AG04449 (cell line): ENCODE measurements around the gene ZC3H15.

Experiments
- CTCF ChIA-PET: fragments of 350-600 bp; formaldehyde crosslinking; extraction: SDS; loops from one replicate; lab custom pipeline; 2021; ENCODE audit warnings: antibody characterized with exemption; lab: Yijun Ruan, JAX
- POLR2A ChIA-PET: fragments of 400-600, 350-600 bp; formaldehyde crosslinking; extraction: SDS; loops from one replicate; lab custom pipeline; 2020; ENCODE audit warnings: antibody characterized with exemption, inconsistent platforms; lab: Yijun Ruan, JAX
- DNase-seq: peaks from one replicate; pipeline ENCODE4 v3.0.0-alpha.2; 2010; ENCODE audit warnings: low read depth, low spot score
- H3K4me3 ChIP-seq: 2 replicates; pipeline ENCODE4 v1.5.1; 2011; ENCODE audit warnings: low read depth, mild to moderate bottlenecking, control low read depth, low read length
- CTCF ChIP-seq: IDR thresholded peaks from one replicate; pipeline ENCODE4 v1.5.1; 2011; ENCODE audit warnings: mild to moderate bottlenecking, moderate library complexity, low read length, control low read depth, inconsistent platforms; ENCODE audit not compliant: insufficient read depth; ENCODE audit errors: missing control alignments

The ZC3H15 gene

DNA sequence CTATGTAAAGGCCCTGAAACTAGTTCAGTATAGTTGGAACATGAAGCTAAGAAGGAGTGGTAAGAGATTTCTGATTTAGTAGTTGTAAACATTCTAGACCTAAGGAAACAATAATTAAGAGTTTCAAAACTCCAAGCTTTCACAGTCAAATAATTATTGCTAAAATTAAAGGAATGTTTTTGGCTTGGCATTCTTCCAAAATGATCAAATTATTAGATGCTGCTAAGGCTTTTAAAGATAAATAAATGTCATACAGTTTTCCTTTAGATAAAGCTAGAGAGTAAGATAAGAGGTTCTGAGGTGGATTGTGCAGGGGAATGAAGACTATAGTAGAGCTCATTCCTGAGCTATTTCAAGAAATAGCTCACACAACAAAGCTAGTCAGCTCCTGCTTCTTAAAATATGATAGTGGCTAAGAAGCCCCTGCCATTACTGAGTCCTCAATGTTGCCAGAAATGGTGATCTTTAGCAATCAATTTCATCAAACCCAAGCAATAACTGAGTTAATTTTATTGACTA lies 45.3 kb downstream of the ZC3H15 start:
- no peak for DNase-seq
- no peak for TF ChIP-seq CTCF
- ChIA-PET CTCF (interaction anchor here (0.8 to 2.9 kb wide), 4 partner anchors 8 to 110 kb away, joined by 3 to 11 read pairs (median 4); no protein-coding TSS in a partner anchor), POLR2A (interaction anchor here (0.9 to 1.3 kb wide), 2 partner anchors 45 to 58 kb away, joined by 4 to 5 read pairs; partner anchors contain the start of genes ITGAV and ZC3H15)
- H3K4me3 ChIP-seq, result no peak overlapping the region

DNA sequence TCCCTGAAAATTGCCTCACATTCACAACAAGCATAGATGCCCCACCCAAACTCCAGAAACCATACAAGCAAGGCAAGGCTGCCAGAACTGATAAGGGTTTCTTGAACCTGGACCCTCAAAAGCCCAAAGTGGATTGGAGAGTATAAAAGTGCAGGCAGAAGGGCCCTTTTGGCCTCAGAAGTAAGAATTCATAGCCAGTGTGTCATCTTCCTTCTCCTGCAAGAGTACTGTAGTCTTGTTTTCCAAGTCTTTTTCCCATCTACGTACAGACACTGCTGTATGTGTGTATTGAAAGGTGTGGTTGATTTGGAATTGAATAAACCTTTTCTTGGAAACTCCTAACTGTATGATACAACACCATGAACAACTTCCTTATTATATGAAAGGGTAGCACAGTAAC lies 46.8 kb downstream of the ZC3H15 start:
- DNase-seq, result no peak
- no peak for TF ChIP-seq CTCF
- ChIA-PET CTCF (interaction anchor here (2.9 kb wide), 1 partner anchor 109 kb away, joined by 11 read pairs; no protein-coding TSS in a partner anchor), POLR2A (no interaction called here)
- no peak overlapping the region for H3K4me3 ChIP-seq

GRCh38 chr2:186533717-186534116 lies 47.7 kb downstream of the ZC3H15 start:
- CTCF ChIA-PET, result no interaction called here
- no peak overlapping the region for H3K4me3 ChIP-seq
- POLR2A ChIA-PET, result interaction anchor here (1.4 kb wide), 1 partner anchor 56 kb away, joined by 3 read pairs; the partner anchor contains the start of gene ITGAV
- DNase-seq, result no peak
- no peak for TF ChIP-seq CTCF

DNA sequence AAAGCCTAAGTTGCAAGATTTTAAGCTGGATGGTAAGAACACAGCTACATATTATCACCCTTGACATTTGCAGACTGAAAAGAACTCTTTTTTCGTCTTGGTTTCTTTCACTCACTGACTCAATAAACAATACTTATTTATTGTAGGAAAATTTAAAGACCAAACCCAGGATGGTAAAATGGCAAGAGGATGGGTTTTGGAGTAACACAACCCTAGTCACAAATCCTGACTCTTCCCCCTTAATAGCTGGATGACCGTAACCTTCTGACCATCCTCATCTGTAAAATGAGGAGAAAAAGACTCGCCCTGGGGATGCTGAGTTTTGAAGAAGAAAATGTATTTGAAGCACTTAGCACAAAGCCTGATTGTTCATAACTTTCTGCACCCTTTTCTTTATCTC lies 48.3 kb downstream of the ZC3H15 start:
- H3K4me3 ChIP-seq, result no peak overlapping the region
- ChIA-PET CTCF (no interaction called here), POLR2A (interaction anchor here (1.4 kb wide), 1 partner anchor 55 kb away, joined by 3 read pairs; the partner anchor contains the start of gene ITGAV)
- no peak for DNase-seq
- no peak for TF ChIP-seq CTCF

GRCh38 chr2:186535861-186536260 lies 49.8 kb downstream of the ZC3H15 start:
- no peak for TF ChIP-seq CTCF
- ChIA-PET POLR2A (no interaction called here), CTCF (no interaction called here)
- no peak for DNase-seq
- no peak overlapping the region for H3K4me3 ChIP-seq

GRCh38 chr2:186537019-186537418 lies 51.0 kb downstream of the ZC3H15 start:
- no peak for TF ChIP-seq CTCF
- no peak for DNase-seq
- ChIA-PET POLR2A (no interaction called here), CTCF (interaction anchor here (1.0 to 1.1 kb wide), 2 partner anchors 8 to 104 kb away, joined by 3 read pairs; no protein-coding TSS in a partner anchor)
- H3K4me3 ChIP-seq, result no peak overlapping the region
